K562 (cell line): ENCODE measurements around the gene CYP21A2.
"Not testable (repeated sequence)": the region's sequence is repeated elsewhere in the genome, so short reads cannot be mapped to it uniquely, and the experiment has no call there.

Experiments
- REST ChIP-seq, 2 experiments: fragments of 450-650 bp; formaldehyde crosslinking in 1 of 2; IDR thresholded peaks; 2 replicates each; pipeline versions ENCODE4 v1.4.0 to v1.6.1; 2014 to 2020; ENCODE audit warnings: mild to moderate bottlenecking in 2 of 2, borderline replicate concordance in 1 of 2, low read depth in 1 of 2
- TGIF2 ChIP-seq: sonication (generic); formaldehyde crosslinking; IDR thresholded peaks from 2 replicates; pipeline ENCODE4 v1.8.1; 2022; ENCODE audit warnings: mild to moderate bottlenecking, missing genetic modification reagents, moderate library complexity
- ZNF398 ChIP-seq: fragments of 250-450 bp; sonication (Bioruptor Pico); IDR thresholded peaks from 2 replicates; pipeline ENCODE4 v1.8.0; 2021; ENCODE audit warnings: moderate library complexity, mild to moderate bottlenecking, inconsistent platforms

DNA sequence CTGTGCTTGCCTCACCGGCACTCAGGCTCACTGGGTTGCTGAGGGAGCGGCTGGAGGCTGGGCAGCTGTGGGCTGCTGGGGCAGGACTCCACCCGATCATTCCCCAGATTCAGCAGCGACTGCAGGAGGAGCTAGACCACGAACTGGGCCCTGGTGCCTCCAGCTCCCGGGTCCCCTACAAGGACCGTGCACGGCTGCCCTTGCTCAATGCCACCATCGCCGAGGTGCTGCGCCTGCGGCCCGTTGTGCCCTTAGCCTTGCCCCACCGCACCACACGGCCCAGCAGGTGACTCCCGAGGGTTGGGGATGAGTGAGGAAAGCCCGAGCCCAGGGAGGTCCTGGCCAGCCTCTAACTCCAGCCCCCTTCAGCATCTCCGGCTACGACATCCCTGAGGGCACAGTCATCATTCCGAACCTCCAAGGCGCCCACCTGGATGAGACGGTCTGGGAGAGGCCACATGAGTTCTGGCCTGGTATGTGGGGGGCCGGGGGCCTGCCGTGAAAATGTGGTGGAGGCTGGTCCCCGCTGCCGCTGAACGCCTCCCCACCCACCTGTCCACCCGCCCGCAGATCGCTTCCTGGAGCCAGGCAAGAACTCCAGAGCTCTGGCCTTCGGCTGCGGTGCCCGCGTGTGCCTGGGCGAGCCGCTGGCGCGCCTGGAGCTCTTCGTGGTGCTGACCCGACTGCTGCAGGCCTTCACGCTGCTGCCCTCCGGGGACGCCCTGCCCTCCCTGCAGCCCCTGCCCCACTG is 2.3 kb downstream of the CYP21A2 start:
- TF ChIP-seq ZNF398 (CRISPR knock-in tag); TGIF2 (CRISPR knock-in tag); REST (IDR thresholded peaks at IDR 0.05; ENCODE audit: borderline replicate concordance); REST (CRISPR knock-in tag; IDR thresholded peaks at IDR 0.05; ENCODE audit: low read depth): not testable (repeated sequence)
